ENCODE data around the gene HOXB3. TPM values are rescaled to one million over a fixed set of nuclear protein-coding genes. Genes with fewer than 3 reads are reported as not detected.

Gene HOXB3
- total RNA-seq, 1 experiment from 2014 or later = not detected

DNA sequence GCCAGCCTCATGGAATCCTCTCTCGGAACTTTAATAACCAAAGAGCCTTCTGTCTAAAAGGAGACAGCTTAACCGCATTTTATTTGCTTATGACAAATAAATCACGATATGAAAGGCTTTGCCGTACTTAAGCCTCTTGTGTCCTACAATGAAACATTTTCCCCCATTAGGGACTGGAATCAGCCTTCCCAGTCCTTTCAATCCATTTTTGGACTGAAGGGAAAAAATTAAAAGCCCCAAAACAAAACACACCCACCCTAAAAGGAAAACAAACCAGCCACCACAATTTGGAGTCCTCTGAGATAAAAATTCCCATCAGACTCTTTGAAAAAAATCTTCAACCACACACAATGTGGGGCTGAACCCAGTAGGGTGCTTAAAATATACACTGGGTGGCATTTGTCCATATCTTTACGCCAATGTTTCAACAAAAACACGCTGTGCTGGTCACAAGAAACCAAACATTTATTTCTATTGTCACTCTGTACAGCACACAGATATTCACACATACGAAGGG, 14.9 kb downstream of the HOXB3 start:
- H2BK12ac ChIP-seq (ENCODE audit: insufficient read length, low read depth, low read length) = no peak overlapping the region
- H3K4ac ChIP-seq (ENCODE audit: low read depth, low read length) = no peak overlapping the region
- H2BK120ac ChIP-seq (ENCODE audit: low read depth, low read length, poor library complexity, severe bottlenecking) = no peak overlapping the region
- no peak overlapping the region for H3K14ac ChIP-seq (ENCODE audit: insufficient read depth, low read length)
- no CpG with 5 or more reads among the region's 7 CpGs for WGBS (ENCODE audit: extremely low coverage, insufficient read length, low lambda C conversion rate)
- no peaks in the 10 kb centered on the region for H3K9me3 ChIP-seq (ENCODE audit: control insufficient read depth, low read depth, low read length)
- Mint-ChIP-seq H3K27ac (no peak overlapping the region), H3K9me3 (peaks cover 7 to 13% of the 10 kb centered on the region in 2 experiments; a peak in 4 of 5 replicates), H3K4me3 (no peak overlapping the region), H3K27me3 (ENCODE audit: low read depth) (peaks cover 22% of the 10 kb centered on the region), H3K36me3 (ENCODE audit: insufficient read depth in 1 of 3, low read depth in 3 of 3) (no peaks in the 10 kb centered on the region; a peak in 2 of 7 replicates), H3K4me1 (peaks cover 5 to 34% of the 10 kb centered on the region in 2 experiments)
- H2BK5ac ChIP-seq (ENCODE audit: insufficient read length, low read length) = no peak overlapping the region
- H4K20me1 ChIP-seq (ENCODE audit: control insufficient read depth, insufficient read depth, insufficient read length) = peaks cover 2% of the 10 kb centered on the region
- H2BK15ac ChIP-seq (ENCODE audit: low read depth, low read length) = no peak overlapping the region
- H3K23ac ChIP-seq (ENCODE audit: insufficient read length, low read depth, low read length) = no peak overlapping the region
- DNase-seq = no peak
- H4K5ac ChIP-seq (ENCODE audit: insufficient read length, low read depth, low read length) = no peak overlapping the region
- no peak overlapping the region for H2AFZ ChIP-seq (ENCODE audit: low read length)
- H3K9ac ChIP-seq (ENCODE audit: extremely low read depth, insufficient read length, low read length) = no peak overlapping the region
- H3K18ac ChIP-seq (ENCODE audit: insufficient read length, low read depth, low read length) = no peak overlapping the region
- H3K4me1 ChIP-seq (ENCODE audit: insufficient read depth, low read length) = no peaks in the 10 kb centered on the region
- H3K56ac ChIP-seq (ENCODE audit: insufficient read length, low read depth, low read length) = no peak overlapping the region
- TF ChIP-seq, protein P1, sequence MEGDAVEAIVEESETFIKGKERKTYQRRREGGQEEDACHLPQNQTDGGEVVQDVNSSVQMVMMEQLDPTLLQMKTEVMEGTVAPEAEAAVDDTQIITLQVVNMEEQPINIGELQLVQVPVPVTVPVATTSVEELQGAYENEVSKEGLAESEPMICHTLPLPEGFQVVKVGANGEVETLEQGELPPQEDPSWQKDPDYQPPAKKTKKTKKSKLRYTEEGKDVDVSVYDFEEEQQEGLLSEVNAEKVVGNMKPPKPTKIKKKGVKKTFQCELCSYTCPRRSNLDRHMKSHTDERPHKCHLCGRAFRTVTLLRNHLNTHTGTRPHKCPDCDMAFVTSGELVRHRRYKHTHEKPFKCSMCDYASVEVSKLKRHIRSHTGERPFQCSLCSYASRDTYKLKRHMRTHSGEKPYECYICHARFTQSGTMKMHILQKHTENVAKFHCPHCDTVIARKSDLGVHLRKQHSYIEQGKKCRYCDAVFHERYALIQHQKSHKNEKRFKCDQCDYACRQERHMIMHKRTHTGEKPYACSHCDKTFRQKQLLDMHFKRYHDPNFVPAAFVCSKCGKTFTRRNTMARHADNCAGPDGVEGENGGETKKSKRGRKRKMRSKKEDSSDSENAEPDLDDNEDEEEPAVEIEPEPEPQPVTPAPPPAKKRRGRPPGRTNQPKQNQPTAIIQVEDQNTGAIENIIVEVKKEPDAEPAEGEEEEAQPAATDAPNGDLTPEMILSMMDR (conservative IDR thresholded peaks at IDR 0.05) = no peak
- no peak overlapping the region for H4K91ac ChIP-seq (ENCODE audit: insufficient read length, low read depth, low read length)
- no peaks in the 10 kb centered on the region for H3K79me1 ChIP-seq (ENCODE audit: insufficient read depth, low read depth, low read length, poor library complexity, severe bottlenecking)
- H2AK5ac ChIP-seq (ENCODE audit: insufficient read length, low read length) = no peak overlapping the region
- no peaks in the 10 kb centered on the region for H3K79me2 ChIP-seq (ENCODE audit: insufficient read depth, low read length)
- H3K23me2 ChIP-seq (ENCODE audit: insufficient read length, low read depth, low read length, poor library complexity, severe bottlenecking) = no peaks in the 10 kb centered on the region
- no peak overlapping the region for H3K4me2 ChIP-seq (ENCODE audit: insufficient read depth, insufficient read length, low read length)
- H3K27me3 ChIP-seq (ENCODE audit: insufficient read depth, low read length) = peaks cover 96% of the 10 kb centered on the region
- no peak overlapping the region for H3T11ph ChIP-seq (ENCODE audit: low read length)
- H2BK20ac ChIP-seq (ENCODE audit: low read depth, low read length, poor library complexity, severe bottlenecking) = no peak overlapping the region
- no peak overlapping the region for H3K27ac ChIP-seq (ENCODE audit: insufficient read length, low read depth, low read length)
- no peak overlapping the region for H4K8ac ChIP-seq (replicated peaks; ENCODE audit: insufficient read length, low read depth, low read length)
